GM19328 (cell line): Measurements from ENCODE around the gene PHRF1.

ENCODE experiments used
- ATAC-seq: cut with Tn5 transposase; IDR thresholded peaks from one replicate; pipeline ENCODE4 v1.9.1; 2021; ENCODE audit warnings: mild to moderate bottlenecking, moderate library complexity; ENCODE audit not compliant: unreplicated experiment

Gene PHRF1

GRCh38 chr11:595400-595799 is 19.1 kb downstream of the PHRF1 start:
- no peak for ATAC-seq

GRCh38 chr11:596374-596773 is 20.1 kb downstream of the PHRF1 start:
- ATAC-seq, result no peak

GRCh38 chr11:597166-597725 is 21.0 kb downstream of the PHRF1 start:
- ATAC-seq, result no peak

GRCh38 chr11:598005-598680 is 21.9 kb downstream of the PHRF1 start:
- no peak for ATAC-seq

- ATAC-seq, result no peak
Observed at GRCh38 chr11:601573-602245, 25.4 kb downstream of the PHRF1 start.

GRCh38 chr11:603154-603553 is 26.9 kb downstream of the PHRF1 start:
- no peak for ATAC-seq

GRCh38 chr11:605286-606129 is 29.2 kb downstream of the PHRF1 start:
- no peak for ATAC-seq

GRCh38 chr11:606245-606644 is 30.0 kb downstream of the PHRF1 start:
- no peak for ATAC-seq

- ATAC-seq, result no peak
Observed at GRCh38 chr11:607020-607780, 30.9 kb downstream of the PHRF1 start.

- ATAC-seq, result no peak
Observed at GRCh38 chr11:607971-608659, 31.8 kb downstream of the PHRF1 start.

- no peak for ATAC-seq
Observed at GRCh38 chr11:608791-609251, 32.6 kb downstream of the PHRF1 start.

GRCh38 chr11:609341-609811 is 33.1 kb downstream of the PHRF1 start:
- ATAC-seq, result no peak

GRCh38 chr11:610146-610801 is 34.0 kb downstream of the PHRF1 start:
- ATAC-seq, result no peak

GRCh38 chr11:611001-611996 is 35.0 kb downstream of the PHRF1 start:
- no peak for ATAC-seq

- ATAC-seq, result no peak
Observed at GRCh38 chr11:612201-612960, 36.1 kb downstream of the PHRF1 start.

- ATAC-seq, result no peak
Observed at GRCh38 chr11:612961-613300, 36.7 kb downstream of the PHRF1 start.

GRCh38 chr11:613369-613968 is 37.2 kb downstream of the PHRF1 start:
- no peak for ATAC-seq
